GM12878 (cell line): ENCODE measurements around the gene GGA2. TPM values are rescaled to one million over a fixed set of nuclear protein-coding genes. Genes with fewer than 3 reads are reported as not detected.
A peak's percentile ranks its signal among the peaks of the same experiment; 100 is the strongest.

Experiments used
- ASH2L ChIP-seq: fragments of 300-600, 200-600 bp; sonication (generic); IDR thresholded peaks from 2 replicates; pipeline ENCODE4 v1.6.1; 2017; ENCODE audit warnings: low read depth, mild to moderate bottlenecking, borderline replicate concordance
- CBX5 ChIP-seq: sonication (generic); IDR thresholded peaks from 2 replicates; pipeline ENCODE4 v1.6.1; 2016; ENCODE audit warnings: low read depth, moderate library complexity, mild to moderate bottlenecking, inconsistent platforms
- CREB1 ChIP-seq: IDR thresholded peaks from 2 replicates; pipeline ENCODE4 v1.6.1; 2012; ENCODE audit warnings: low read depth, mild to moderate bottlenecking, inconsistent platforms
- CTCF ChIP-seq, 3 experiments: IDR thresholded peaks in 2 of 3; conservative IDR thresholded peaks in 1 of 3; 2 replicates each; pipeline ENCODE4 v1.5.1; 2011; ENCODE audit warnings: low read depth in 3 of 3, low read length in 3 of 3, mild to moderate bottlenecking in 3 of 3, control low read depth in 2 of 3, moderate library complexity in 2 of 3, inconsistent platforms in 1 of 3, mixed read lengths in 1 of 3; ENCODE audit not compliant: control insufficient read depth in 2 of 3, insufficient read depth in 1 of 3; ENCODE audit errors: extremely low read depth in 1 of 3
- EED ChIP-seq: sonication (generic); IDR thresholded peaks from 2 replicates; pipeline ENCODE4 v1.6.1; 2016; ENCODE audit warnings: antibody characterized with exemption, low read depth
- IKZF1 ChIP-seq: fragments of 450-650 bp; conservative IDR thresholded peaks from 2 replicates; pipeline ENCODE4 v1.6.1; 2017; ENCODE audit warnings: antibody characterized with exemption, mild to moderate bottlenecking
- JUND ChIP-seq: IDR thresholded peaks from 2 replicates; pipeline ENCODE4 v1.6.1; 2012; ENCODE audit warnings: low read depth, mild to moderate bottlenecking, low read length, improper control_type of control experiment, moderate library complexity
- KAT2A ChIP-seq: conservative IDR thresholded peaks from 2 replicates; pipeline ENCODE4 v1.6.1; 2011; ENCODE audit warnings: low read depth, low read length; ENCODE audit not compliant: control insufficient read depth
- MTA3 ChIP-seq: IDR thresholded peaks from 2 replicates; pipeline ENCODE4 v1.6.1; 2012; ENCODE audit warnings: low read length, inconsistent platforms, borderline replicate concordance
- MYB ChIP-seq: fragments of 150-350 bp; IDR thresholded peaks from 2 replicates; pipeline ENCODE4 v1.6.1; 2014; ENCODE audit warnings: mild to moderate bottlenecking, low read depth, low read length, borderline replicate concordance
- NKRF ChIP-seq: fragments of 450-650 bp; conservative IDR thresholded peaks from 2 replicates; pipeline ENCODE4 v1.6.1; 2017; ENCODE audit warnings: mild to moderate bottlenecking, moderate library complexity
- PAX5 ChIP-seq: IDR thresholded peaks from 2 replicates; pipeline ENCODE4 v1.6.1; 2011; ENCODE audit warnings: low read depth, low read length, borderline replicate concordance
- RAD51 ChIP-seq: fragments of 450-650 bp; IDR thresholded peaks from 2 replicates; pipeline ENCODE4 v1.6.1; 2016; ENCODE audit warnings: moderate library complexity, mild to moderate bottlenecking, inconsistent platforms
- SP1 ChIP-seq: IDR thresholded peaks from one replicate; pipeline ENCODE4 v1.6.1; 2011; ENCODE audit warnings: low read depth, low read length
- SREBF2 ChIP-seq: IDR thresholded peaks from 2 replicates; pipeline ENCODE4 v1.6.1; 2012; ENCODE audit warnings: mild to moderate bottlenecking, low read length
- TAF1 ChIP-seq: IDR thresholded peaks from 2 replicates; pipeline ENCODE4 v1.6.1; 2011; ENCODE audit warnings: mild to moderate bottlenecking, low read depth, low read length, borderline replicate concordance
- TCF12 ChIP-seq: IDR thresholded peaks from 2 replicates; pipeline ENCODE4 v1.6.1; 2011; ENCODE audit warnings: low read depth, mild to moderate bottlenecking, low read length
- ZBTB33 ChIP-seq: fragments of 450-650 bp; IDR thresholded peaks from 2 replicates; pipeline ENCODE4 v1.6.1; 2017; ENCODE audit warnings: mild to moderate bottlenecking
- ZNF687 ChIP-seq: fragments of 450-650 bp; IDR thresholded peaks from 2 replicates; pipeline ENCODE4 v1.6.1; 2017; ENCODE audit warnings: mild to moderate bottlenecking, moderate library complexity
- ZZZ3 ChIP-seq: IDR thresholded peaks from 2 replicates; pipeline ENCODE4 v1.6.1; 2011; ENCODE audit warnings: low read depth; ENCODE audit not compliant: control insufficient read depth, insufficient read length
- polyA plus RNA-seq, 11 experiments: library from polyadenylated mRNA; depleted of rRNA in 4 of 11; unstranded in 6 of 11; stranded (reverse) in 5 of 11; fragments of >200 nt; fragmentation: Nextera tagmentation in 4 of 11; fragmentation: Illumina TruSeq in 1 of 11; extraction: Ambion mirVana in 4 of 11; extraction: Trizol in 1 of 11; gene quantifications; 1 replicate in 1 of 11; 2 replicates in 10 of 11; pipeline versions ENCODE4 v1.2.1 to v1.2.3, GENCODE V29; 2011 to 2016; ENCODE audit warnings: inconsistent platforms in 2 of 11, missing spikeins in 2 of 11, low read depth in 1 of 11
- total RNA-seq, 4 experiments: library from RNA; depleted of rRNA in 3 of 4; stranded (reverse); fragments of >200 nt in 3 of 4; fragmentation: Illumina TruSeq in 1 of 4; extraction: Trizol in 1 of 4; gene quantifications; 2 replicates each; pipeline versions ENCODE4 v1.2.1 to v1.2.3, GENCODE V29; 2013 to 2021

GGA2 gene
- total and polyA plus RNA-seq, 10 of the 15 experiments (the other 5 are each of a cell fraction or from before 2014, with no cell fraction given), result 14.1 to 153 (median 86.6) TPM

GRCh38 chr16:23556881-23557778, 46.8 kb upstream of the GGA2 start, which contains the start of the genes EARS2 and UBFD1 (continued):
- peak; percentile 97 for TF ChIP-seq NKRF
- TF ChIP-seq CTCF (IDR thresholded peaks at IDR 0.05 in 2 of 3, conservative IDR thresholded peaks at IDR 0.05 in 1 of 3; ENCODE audit: control insufficient read depth in 2 of 3, extremely low read depth in 1 of 3, insufficient read depth in 1 of 3, low read depth in 3 of 3, low read length in 3 of 3), result peak; percentile 95 to 97 (median 96); a peak in 5 of 6 replicates
- 0 out of 2 replicates have a peak, but pooled peaks have one; percentile 22 for TF ChIP-seq MYB
- TF ChIP-seq KAT2A, result no peak
- no peak for TF ChIP-seq SREBF2
- no peak for TF ChIP-seq ZBTB33
- no peak for TF ChIP-seq ASH2L
- peak; percentile 85 for TF ChIP-seq RAD51
- TF ChIP-seq CBX5, result peak; percentile 69; the same call in 1 of the 2 replicates
- TF ChIP-seq PAX5, result peak; percentile 23; the same call in 1 of the 2 replicates
- TF ChIP-seq IKZF1, result peak; percentile 88
- no peak for TF ChIP-seq ZNF687
- TF ChIP-seq TCF12, result peak; percentile 73
- peak; percentile 77 for TF ChIP-seq TAF1
- TF ChIP-seq ZZZ3, result no peak
- peak; percentile 85 for TF ChIP-seq SP1
- TF ChIP-seq JUND, result 0 out of 2 replicates have a peak, but pooled peaks have one; percentile 18
- TF ChIP-seq MTA3, result no peak
- TF ChIP-seq CREB1, result peak; percentile 90
- TF ChIP-seq EED, result peak; percentile 57
